ENCODE data around the gene RNF14.

Gene RNF14

DNA sequence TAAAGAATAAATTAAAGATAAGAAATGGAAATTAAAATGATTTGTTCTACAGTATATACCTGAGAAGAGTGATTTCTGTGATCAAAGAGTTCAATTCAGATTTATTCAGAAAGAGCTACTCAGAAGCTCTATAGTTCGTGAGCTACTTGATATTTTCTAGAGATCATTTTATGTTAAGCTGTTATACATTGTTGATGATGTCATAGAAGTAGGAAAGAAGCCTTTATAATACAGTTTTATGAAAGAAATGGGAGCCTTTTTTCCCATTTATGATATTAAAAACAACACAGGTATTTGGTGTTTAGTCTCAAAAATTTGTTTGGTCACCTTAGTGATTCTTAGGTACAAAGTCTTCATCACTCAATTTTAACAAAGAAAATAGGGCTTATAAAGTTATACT lies 20.8 kb downstream of the RNF14 start:
- no peak for DNase-seq

DNA sequence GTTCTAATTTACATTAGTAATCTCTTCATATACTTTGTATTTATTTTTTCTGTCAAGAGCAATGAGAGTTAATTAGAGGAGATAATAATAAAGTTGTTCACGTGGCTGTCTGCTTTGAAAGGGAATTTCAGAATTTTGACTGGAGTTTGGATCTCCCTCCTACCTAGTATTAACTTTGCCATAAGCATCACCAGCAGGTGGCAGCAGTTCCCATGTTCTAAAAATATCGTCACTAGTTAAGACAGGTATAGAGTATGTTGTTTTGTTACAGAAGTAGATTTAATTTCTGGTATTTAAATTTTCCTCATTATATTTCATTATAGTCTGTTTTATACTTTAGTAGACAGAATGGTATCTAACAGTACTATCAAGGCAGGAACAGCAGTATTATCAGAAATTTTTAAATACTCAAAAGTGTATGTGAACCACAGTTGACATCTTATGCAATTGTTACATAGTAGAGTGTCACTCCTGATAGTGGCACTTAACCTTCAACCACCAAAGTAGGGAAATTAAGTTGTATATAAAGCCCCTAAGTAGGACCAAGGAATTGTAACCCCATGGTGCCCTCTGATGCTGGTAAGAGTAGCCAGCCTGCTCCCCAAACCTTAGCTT lies 23.6 kb downstream of the RNF14 start:
- peak; percentile 70 to 79 for DNase-seq

DNA sequence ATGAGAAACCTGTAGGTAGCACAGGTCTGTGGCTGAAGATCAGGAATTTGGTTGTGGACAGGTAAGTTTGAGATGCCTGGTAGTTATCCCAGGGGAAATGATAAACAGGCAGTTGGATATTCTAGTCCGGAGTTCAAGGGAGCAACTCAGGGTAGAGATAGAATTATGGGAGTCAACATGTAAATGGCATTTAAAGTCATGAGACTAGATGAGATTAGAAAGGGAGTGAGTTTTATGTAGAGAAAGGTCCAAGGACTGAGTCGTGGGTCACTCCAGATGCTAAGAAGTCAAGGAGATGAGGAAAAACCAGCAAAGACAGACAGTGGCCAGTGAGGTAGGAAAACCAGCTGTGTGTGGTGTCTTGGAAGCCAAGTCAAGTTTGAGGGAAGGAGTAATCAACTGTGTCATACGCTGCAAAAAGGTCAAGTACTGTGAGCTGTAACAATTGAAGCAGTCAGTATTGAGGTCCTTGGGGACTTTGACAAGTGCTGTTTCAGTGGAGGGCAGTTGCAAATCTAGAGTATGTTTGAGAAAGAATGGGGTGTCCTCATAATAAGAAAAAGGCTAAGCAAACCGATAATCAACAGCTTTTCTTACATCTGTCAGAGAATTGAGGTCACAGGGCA lies 25.7 kb downstream of the RNF14 start:
- DNase-seq, result no peak

DNA sequence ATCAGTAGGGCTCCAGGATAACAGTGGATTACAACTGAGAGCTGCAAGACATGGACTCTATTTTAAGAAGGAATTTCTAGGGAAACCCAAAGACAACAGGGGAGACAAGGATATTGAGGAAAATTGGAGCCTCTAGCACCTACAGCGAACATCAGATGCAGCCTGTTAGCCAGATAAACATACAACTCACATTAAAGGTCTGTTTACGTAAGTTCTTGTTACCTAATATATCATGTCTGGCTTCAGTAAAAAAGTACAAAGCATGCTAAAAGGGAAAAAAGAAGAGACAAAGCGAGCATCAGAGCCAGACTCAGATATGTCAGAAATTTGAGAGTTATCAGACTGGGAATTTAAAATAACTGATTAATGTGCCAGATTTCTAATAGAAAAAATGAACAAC lies 26.8 kb downstream of the RNF14 start:
- DNase-seq, result no peak

DNA sequence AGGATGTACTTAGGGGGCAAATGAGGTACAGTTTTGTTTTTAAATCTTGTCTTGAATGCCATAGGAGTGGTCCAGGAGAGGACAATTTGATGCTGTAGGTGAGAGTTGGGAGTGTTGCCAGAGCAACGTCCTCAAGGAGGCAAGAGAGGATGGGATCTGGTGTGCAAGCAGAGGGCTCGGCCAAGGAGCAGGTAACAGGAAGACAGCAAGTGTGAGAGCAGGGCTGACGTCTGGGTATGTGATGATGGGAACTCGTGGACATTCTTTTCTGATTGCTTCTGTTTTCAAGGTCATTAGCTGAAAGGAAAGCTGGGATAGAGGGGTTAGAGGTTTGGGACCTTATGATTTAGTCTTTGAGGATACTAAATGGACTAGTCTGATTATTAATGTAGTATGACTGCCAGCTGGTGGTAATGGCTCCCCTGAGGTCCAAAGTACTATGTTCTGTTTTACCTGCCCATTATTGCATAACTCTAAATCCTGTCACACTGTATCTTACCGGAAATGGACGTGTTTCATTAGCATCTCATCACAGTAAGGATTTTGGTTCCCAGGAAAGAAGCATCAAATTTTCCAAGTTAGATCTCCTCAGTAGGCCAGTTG lies 28.6 kb downstream of the RNF14 start:
- DNase-seq, result no peak

DNA sequence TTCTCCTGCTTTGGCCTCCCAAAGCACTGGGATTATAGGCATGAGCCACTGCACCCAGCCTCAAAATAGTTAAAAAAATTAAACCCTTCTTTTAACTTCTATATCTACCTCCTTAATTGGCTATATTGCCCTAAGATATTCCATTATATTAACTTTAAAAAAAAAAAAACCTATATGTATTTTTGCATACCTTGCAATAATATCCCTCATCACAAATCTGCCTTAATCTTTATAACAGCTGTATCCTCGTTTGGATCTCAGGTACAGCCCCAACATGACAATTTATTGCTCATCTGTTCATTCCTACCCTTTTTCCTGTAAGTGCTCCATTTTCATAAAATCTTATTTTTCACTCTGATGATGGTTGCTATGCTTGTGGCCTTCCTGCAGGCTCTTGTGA lies 31.3 kb downstream of the RNF14 start:
- no peak for DNase-seq

DNA sequence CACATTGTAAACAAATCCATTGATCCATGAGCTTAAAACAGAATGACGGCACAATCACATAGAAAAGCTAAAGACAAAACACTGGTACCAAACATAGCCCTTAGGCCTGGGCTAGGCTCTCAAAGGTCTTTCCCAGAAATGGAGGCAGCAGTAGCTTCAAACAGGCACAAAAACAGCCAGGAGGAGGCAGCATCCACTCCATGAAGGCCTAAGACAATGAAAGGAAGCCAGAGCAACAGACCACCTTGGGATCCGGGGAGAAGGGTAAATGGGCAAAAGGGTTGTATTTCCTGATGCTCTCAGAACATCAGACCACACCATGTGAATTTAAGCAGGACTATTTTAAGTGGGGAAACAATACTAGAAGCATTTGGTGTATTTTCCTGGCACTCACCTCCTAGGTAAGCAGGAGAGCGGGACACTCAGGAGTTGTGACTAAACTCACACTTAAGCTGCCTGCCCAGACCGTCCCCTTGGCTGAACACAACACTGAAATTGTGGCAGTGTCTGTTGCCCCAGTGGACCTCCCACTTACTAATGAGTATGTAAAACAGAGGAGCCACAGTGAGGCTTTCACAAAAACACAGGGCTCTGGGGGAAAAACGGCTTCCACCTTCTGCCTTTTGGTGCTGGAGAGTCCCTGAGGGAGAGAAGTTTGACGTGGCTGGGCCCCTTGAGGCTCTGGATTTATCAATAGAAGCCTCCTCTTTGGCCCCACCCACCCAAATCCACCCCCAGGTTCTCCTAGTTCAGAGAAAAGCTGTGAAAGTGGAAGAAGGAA lies 32.0 kb downstream of the RNF14 start:
- no peak for DNase-seq

DNA sequence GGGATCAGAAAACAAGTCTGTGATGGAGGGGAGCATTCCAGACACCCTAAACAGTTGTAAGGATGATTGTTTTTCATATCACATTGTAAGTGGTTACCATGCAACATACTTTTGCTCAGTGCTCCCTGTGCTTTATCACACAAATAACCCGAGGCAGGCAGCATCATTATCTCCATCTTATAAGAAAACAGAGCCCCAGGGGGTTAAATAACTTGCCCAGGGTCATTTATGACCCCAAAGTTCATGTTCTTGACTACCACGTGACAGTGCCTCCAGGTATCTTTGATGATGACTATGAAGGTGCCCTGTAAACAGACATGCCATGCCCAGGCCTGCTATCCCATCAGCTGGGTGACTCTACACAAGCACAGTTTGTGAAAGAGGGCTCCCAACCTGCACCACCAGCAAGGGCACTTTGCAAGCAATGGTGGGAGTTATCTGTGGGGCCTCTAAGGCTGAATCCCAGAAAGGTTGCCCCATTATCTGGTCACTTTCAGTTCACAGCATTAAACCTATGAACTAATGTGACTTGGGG lies 34.4 kb downstream of the RNF14 start:
- no peak for DNase-seq

DNA sequence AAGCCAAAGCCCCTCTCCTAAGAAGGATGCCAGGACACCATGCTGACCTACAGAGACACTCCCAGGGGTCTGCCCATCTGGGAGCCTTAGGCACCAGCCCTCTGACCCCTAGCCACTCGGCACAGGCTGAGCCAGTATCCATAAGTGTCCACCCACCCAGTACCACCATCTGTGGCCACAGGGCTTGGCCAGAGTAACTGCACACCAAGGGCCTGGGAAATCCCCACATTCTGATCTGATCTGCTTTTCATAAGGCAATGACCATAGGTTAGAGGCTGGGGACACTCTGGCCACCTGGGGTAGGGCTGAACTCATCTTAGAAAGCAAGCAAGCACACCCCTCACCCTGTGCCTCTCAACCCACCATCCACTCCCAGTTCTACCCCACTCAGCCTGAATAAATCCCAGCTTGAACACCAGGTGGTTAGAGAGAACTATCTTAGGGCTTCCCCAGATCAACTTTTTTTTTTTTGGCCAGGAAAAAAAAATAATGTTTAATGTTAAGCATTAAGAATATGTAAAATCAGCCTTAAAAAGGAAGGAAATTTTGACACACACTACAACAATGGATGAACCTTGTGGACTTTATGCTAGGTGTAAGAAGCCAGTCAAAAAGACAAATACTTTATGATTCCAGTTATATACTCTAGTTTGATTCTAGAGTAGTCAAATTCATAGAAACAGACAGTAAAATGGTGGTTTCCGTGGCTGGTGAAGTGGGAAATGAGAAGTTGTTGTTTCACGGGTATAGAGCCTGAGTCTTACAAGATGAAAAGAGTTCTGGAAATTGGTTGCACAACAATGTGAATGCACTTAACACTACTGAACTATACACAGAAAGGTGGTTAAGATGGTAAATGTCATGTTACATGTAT lies 37.7 kb downstream of the RNF14 start:
- DNase-seq, result peak in 1 of 2 donors; percentile 20

DNA sequence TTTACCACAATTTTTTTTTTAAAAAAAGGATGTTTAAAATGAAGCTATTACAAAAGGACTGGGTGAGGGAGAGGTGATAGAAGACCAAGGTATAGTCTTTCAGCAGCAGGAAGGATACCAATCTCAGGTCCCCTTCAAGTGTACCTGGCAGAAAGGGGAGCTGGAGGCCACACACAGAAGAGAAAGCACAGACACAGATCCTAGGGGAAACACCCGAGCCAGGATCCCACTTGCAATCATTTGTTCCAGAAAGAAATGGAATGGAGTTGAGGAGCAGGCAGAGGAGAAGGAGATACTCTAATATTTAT lies 38.3 kb downstream of the RNF14 start:
- no peak for DNase-seq

DNA sequence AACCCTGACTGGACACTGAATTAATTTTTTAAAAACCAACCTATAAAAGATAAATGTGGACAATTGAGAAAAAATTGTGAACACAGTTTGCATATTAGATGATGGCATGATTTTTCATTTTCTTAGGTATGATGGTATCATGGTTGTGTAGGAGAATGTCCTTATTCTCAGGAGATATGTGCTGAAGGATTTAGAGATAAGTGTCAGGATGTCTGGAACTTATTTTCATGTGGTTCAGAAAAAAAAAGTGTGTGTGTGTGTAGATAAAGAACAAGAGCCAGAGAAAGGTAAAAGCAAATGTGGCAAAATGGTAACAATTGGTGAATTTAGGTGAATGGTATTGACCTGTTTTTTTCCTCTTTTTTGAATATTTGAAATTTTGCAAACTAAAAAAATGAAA lies 39.9 kb downstream of the RNF14 start:
- no peak for DNase-seq

DNA sequence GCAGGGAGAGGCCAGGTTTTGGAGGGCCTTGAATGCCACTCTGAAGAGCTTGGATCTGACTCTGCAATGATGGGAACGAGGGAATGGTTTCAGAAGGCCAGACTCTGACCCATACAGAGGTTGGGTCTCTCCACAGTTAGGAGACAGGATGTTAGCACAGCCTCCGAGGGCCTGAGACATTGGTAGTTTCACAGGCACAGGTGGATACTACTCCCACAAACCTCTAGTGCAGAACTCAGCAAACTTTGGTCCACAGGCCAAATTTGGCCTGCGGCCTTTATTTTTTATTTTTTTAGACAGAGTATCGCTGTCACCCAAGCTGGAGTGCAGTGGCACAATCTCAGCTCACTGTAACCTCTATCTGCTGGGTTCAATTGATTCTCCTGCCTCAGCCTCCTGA lies 41.0 kb downstream of the RNF14 start:
- DNase-seq, result no peak

DNA sequence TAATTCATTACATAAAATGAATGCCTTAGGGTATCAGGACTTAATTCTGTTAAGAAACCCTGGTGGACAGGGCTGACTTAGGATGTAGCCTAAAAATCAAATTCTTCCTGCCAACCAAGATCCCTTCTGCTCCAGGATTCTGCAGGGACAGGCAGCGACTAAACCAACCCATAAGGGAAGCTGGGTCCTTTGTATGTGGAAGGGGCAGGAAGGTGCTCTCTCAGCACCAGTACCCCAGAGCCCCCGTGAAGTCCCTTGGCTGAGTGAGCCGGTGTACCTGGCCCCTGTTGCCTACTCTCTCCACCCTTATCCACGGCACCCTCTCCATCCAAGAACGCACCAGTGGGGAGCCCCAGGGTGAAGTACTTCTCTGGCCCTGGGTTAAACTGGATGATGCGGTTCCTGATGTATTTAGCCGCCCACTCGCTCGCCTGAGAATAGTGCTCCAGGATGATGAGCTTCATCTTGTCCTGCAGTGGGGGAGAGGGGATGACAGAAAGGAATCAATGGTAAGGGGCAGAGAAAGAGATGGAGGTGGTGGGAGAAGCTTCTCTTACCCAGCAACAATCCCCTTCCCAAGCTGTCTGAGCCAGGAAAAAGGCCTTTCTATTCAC lies 42.8 kb downstream of the RNF14 start:
- DNase-seq, result no peak

DNA sequence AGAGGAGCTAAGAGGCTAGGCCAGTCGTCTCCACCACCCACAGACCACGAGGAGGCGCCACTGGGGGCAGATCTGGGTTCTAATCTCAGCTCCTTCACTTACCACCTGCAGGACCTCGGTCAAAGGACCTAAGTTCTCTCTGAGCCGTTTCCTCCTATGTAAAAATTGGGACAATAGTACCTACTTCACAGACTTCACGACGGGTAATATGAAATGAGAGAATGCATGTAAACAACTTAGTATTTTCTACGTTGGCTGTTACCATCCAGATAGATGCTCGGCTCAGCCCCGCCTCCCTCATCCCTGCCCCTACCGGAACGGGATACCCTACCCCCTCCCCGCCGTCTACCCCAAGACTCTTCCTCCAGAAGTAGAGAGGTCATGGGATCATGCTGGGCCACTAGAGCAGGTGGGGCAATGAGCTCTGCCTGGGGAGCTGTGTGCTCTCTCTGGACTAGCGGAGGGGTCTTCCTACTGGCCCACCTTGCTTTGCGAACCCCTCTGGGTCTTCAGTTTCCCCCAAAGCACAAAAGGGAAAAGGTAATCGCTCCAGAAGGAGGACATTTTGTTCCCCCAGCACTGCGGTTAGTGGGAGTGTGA lies 43.4 kb downstream of the RNF14 start:
- DNase-seq, result peak; percentile 43 to 54

DNA sequence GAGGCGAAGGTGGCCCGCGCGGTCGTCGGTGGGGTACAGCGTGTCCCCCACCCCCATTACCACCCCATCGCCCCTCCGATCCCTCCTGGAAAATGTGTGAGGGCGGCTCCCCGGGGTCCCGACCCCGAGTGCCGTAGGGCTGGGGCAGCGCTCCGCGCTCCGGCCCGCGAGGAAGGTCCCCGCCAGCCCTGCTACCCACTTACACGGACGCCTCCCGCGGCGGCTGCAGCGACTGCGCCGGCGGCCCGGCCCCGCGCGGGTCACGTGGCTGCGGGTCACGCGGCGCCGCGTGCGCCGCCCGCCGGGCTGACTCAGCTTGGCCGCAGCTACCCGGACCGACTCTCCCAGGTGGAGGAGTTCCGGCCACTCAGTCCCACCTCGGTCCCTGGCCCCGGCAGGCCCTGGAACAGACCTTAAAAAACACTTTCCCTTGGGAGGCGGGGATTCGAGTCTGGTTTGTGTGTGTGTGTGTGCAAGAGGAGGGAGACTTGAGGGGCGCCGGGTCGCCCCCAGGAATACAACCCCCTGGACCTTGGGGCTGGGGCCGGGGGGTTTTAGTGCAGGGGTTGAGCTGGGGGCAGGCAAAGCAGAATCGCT lies 44.0 kb downstream of the RNF14 start, which contains the start of gene GNPDA1:
Gene GNPDA1 (minus strand): TSS at position 236 of the 597 bp plus-strand sequence. CDS start 992 bp downstream, outside the sequence.
- peak; percentile 65 to 72 for DNase-seq

DNA sequence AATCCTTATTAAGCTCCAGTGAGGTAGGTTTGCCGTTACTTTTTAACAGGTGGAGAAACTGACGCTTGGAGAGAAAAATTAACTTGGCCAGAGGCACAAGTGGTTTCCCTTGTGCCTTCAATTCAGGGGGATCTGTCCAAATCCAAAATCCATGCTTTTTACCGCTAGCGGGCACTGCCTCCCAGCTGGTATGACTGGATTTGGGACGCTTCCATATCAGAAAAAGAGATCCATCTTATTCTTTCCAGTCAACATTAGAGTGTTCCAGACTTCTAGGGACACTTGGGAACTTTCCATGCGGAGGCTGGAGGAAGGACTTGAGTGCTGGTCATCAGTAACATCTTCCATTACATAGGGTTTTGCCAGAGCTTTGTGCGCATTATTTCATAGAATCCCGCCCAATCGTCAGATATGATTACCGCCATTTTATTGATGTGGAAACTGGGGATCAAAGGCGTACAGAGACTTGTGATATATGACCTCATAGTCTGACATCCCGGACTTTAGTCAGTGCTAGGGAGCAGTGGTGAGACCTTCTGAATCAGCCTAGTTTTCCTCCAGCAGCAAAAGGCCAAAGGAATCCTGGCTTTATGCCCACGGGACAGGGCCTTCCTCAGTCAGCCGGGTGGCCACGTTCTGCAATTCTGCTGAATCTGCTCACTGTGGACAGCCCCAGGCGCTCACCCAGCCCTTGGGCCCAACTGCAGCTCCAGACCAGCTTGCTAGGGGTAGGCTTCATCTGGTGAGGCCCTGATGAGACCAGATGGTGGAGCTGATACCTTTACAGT lies 45.0 kb downstream of the RNF14 start:
- no peak for DNase-seq

DNA sequence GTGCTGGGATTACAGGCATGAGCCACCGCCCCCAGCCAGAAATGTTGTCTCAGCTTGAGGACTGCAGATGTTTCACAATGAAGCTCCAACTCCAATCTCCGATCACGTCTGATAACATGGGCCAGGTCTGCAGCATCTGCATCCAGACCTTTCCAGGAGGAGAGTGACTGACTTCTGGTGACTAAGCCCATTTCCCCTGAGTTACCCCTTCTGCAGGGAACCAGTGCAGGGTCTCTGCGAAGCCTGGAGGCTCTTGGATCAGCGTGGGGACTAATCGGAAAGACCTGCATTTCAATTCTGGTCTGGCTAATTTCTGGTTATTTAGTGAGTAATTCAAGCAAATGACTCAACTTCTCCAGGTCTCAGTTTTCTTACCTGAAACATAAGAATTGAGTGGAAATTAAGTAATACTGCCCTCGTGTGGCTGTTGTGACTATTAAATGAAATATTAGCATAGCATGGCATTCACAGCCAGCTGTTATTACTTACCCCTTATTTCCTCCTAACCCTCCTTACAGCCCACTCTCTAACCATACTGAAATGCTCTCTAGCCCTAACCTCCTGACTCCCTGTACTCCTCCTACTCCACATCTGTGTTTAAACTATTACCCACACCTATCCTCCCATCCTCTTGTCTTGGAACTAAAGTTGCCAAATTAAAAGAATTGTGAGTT lies 46.1 kb downstream of the RNF14 start:
- DNase-seq, result peak; percentile 8 to 77

DNA sequence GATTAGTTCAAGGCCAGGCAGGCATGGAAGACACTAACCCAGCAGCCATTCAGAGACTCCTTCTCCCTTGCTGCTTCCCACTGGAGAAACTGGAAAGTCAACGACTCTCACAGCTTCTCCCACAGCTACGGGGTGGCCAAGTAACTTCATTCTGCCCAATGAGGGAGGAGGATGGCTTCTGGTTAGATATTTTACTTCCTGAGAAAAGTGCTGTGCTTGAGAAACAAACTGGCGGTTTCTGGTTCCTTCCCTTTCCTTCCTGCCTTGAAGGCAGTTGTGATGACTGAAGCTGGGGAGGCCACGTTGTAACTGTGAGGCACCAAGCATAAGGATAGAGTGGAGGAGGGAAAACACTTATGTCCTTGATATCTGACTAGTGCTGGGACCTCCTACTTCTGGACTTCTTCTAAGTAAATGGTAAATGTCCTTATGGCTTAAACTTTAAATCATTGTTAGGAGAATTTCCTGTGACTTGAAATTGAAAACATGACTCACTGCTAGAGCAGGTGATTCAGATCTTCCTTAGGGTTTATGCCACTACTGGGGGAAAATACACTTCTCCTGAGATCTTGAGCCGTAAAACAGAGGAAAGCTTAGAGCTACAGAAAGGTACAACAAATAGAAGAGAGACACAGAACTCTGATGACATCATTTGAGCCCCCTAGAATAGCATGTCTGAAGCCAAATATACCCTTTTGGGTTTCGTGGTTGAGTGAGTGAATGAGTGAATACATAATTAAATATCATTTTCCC lies 47.1 kb downstream of the RNF14 start:
- DNase-seq, result peak; percentile 31 to 56

DNA sequence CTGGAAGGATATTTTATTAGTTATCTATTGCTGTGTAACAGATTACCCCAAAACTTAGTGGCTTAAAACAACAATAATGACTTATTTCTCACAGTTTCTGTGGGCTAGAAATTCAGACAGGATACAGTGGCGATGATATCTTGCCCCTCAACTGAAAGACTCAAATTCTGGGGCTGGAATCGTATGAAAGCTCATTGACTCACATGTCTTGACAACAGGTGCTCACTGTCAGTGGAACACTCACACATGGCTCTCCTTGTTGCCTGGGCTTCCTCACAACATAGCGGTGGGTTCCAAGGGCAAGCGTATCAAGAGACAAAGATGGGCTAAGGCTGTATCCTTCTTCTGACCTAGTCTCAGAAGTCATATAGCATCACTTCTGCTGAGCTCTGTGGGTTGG lies 47.7 kb downstream of the RNF14 start:
- DNase-seq, result peak in 1 of 2 donors; percentile 27

Measured in CD4-positive, alpha-beta T cell treated with Interleukin-1 beta for 1 hour (primary cell).